GM19452 (cell line): ENCODE measurements around the gene G6PC3.
"Not testable (repeated sequence)": the region's sequence is repeated elsewhere in the genome, so short reads cannot be mapped to it uniquely, and the experiment has no call there.

Source experiments
- ATAC-seq: cut with Tn5 transposase; IDR thresholded peaks from one replicate; pipeline ENCODE4 v1.9.1; 2021; ENCODE audit not compliant: unreplicated experiment

The G6PC3 gene

GRCh38 chr17:44070455-44071197 lies at the start of gene G6PC3:
TSS of gene G6PC3 (plus strand) at chr17:44070735. CDS start at chr17:44070966, 231 bp downstream.
- ATAC-seq: peak; percentile 75

- not testable (repeated sequence) for ATAC-seq
Measured at GRCh38 chr17:44021227-44021626, 49.3 kb upstream of the G6PC3 start.

GRCh38 chr17:44022246-44022645 lies 48.3 kb upstream of the G6PC3 start:
- ATAC-seq: no peak

GRCh38 chr17:44023545-44024270 lies 46.8 kb upstream of the G6PC3 start:
- ATAC-seq: no peak

GRCh38 chr17:44024271-44024663 lies 46.3 kb upstream of the G6PC3 start:
- ATAC-seq: no peak

GRCh38 chr17:44024853-44025252 lies 45.7 kb upstream of the G6PC3 start:
- ATAC-seq: no peak

- ATAC-seq: no peak
Measured at GRCh38 chr17:44029736-44030135, 40.8 kb upstream of the G6PC3 start.

- no peak for ATAC-seq
Measured at GRCh38 chr17:44030482-44030881, 40.1 kb upstream of the G6PC3 start.

- ATAC-seq: no peak
Measured at GRCh38 chr17:44033861-44034408, 36.6 kb upstream of the G6PC3 start.

GRCh38 chr17:44034688-44035087 lies 35.8 kb upstream of the G6PC3 start:
- not testable (repeated sequence) for ATAC-seq

GRCh38 chr17:44037471-44037870 lies 33.1 kb upstream of the G6PC3 start:
- ATAC-seq: no peak

- ATAC-seq: no peak
Measured at GRCh38 chr17:44038604-44039011, 31.9 kb upstream of the G6PC3 start.

GRCh38 chr17:44039829-44040635 lies 30.5 kb upstream of the G6PC3 start:
- no peak for ATAC-seq

GRCh38 chr17:44043272-44043696 lies 27.3 kb upstream of the G6PC3 start:
- ATAC-seq: no peak

- no peak for ATAC-seq
Measured at GRCh38 chr17:44044071-44044470, 26.5 kb upstream of the G6PC3 start.

- ATAC-seq: no peak
Measured at GRCh38 chr17:44045486-44045885, 25.0 kb upstream of the G6PC3 start.

GRCh38 chr17:44046893-44047292 lies 23.6 kb upstream of the G6PC3 start:
- not testable (repeated sequence) for ATAC-seq

- ATAC-seq: no peak
Measured at GRCh38 chr17:44049294-44050060, 21.1 kb upstream of the G6PC3 start.

GRCh38 chr17:44053125-44053872 lies 17.2 kb upstream of the G6PC3 start:
- ATAC-seq: no peak
